H1 (cell line): Measurements from ENCODE around the gene ZNF462.

Experiments
- ASH2L ChIP-seq: fragments of 200-600, 300-600 bp; sonication (generic); IDR thresholded peaks from one replicate; pipeline ENCODE4 v1.7.1; 2017; ENCODE audit warnings: low read length
- ATF2 ChIP-seq: IDR thresholded peaks from 2 replicates; pipeline ENCODE4 v1.6.1; 2012; ENCODE audit warnings: low read length, inconsistent platforms
- CHD1 ChIP-seq: IDR thresholded peaks from 2 replicates; pipeline ENCODE4 v1.6.1; 2012; ENCODE audit warnings: low read depth, low read length, improper control_type of control experiment
- EZH2 ChIP-seq: fragments of 200-600 bp; sonication (generic); IDR thresholded peaks from 2 replicates; pipeline ENCODE4 v1.7.1; 2012; ENCODE audit warnings: low read depth, mild to moderate bottlenecking, moderate library complexity, low read length, inconsistent platforms; ENCODE audit not compliant: severe bottlenecking
- HDAC6 ChIP-seq: IDR thresholded peaks from one replicate; pipeline ENCODE4 v1.7.1; 2012; ENCODE audit warnings: low read depth, mild to moderate bottlenecking, inconsistent platforms, low read length, moderate library complexity
- JUND ChIP-seq: IDR thresholded peaks from 2 replicates; pipeline ENCODE4 v1.6.1; 2011; ENCODE audit warnings: mild to moderate bottlenecking, improper control_type of control experiment, low read length
- KDM4A ChIP-seq: IDR thresholded peaks from one replicate; pipeline ENCODE4 v1.7.1; 2012; ENCODE audit warnings: low read depth, mild to moderate bottlenecking, moderate library complexity, low read length, inconsistent platforms; ENCODE audit not compliant: severe bottlenecking
- POLR2A ChIP-seq, 2 experiments: IDR thresholded peaks; 1 replicate in 1 of 2; 2 replicates in 1 of 2; pipeline ENCODE4 v1.6.1; 2011; ENCODE audit warnings: low read depth in 2 of 2, low read length in 2 of 2, mild to moderate bottlenecking in 2 of 2; ENCODE audit errors: control extremely low read depth in 1 of 2
- POLR2AphosphoS5 ChIP-seq: IDR thresholded peaks from 2 replicates; pipeline ENCODE4 v1.6.1; 2011; ENCODE audit warnings: low read depth, low read length
- RXRA ChIP-seq: IDR thresholded peaks from 2 replicates; pipeline ENCODE4 v1.6.1; 2011; ENCODE audit warnings: low read depth, mild to moderate bottlenecking, low read length, moderate library complexity; ENCODE audit not compliant: insufficient read depth
- SIRT6 ChIP-seq: IDR thresholded peaks from one replicate; pipeline ENCODE4 v1.7.1; 2012; ENCODE audit warnings: low read length, inconsistent platforms
- YY1 ChIP-seq: IDR thresholded peaks from 2 replicates; pipeline ENCODE4 v1.6.1; 2011; ENCODE audit warnings: low read depth, mild to moderate bottlenecking, low read length
- TF ChIP-seq, protein P1 (sequence below), 3 experiments: IDR thresholded peaks; 1 replicate in 2 of 3; 2 replicates in 1 of 3; pipeline versions ENCODE4 v1.5.1 to v1.6.1; 2011; ENCODE audit warnings: low read length in 3 of 3, mild to moderate bottlenecking in 3 of 3, inconsistent platforms in 2 of 3, low read depth in 1 of 3, moderate library complexity in 1 of 3; ENCODE audit not compliant: insufficient read depth in 1 of 3; ENCODE audit errors: control extremely low read depth in 1 of 3

DNA sequence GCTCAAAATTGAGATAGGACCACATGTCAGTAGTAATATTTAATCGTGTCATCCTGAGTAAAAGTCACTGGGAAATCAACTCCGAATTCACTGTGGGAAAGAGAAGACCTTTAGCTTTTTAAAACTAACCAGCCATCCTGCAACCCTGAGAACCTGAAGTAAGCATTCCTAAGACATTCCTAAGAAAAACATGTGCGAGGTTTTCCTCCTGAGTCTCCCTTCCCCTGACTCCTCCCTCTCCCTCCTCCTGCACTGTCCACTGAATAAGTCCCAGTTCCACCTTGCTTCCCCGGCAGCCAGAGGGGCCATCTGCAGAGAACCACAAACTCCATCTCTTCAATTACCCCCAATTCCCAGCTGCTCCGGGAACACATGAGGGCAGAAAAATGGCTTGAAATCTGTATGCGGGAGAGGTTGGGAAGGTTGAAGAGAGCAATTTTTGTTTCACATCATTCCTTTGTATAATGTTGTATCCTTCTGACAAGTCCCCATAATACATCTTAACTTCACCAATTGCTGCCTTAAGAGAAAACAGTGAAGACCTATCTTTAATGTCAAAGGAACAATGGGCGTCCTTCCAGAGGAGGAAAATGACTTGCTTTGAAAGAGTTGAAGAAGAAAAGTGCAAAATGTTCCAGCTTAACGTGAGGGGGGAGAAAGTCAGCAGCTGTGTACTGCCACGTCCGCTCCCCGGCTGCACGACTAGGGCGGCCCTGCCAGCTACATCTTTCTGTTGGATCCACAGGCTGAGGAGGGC is 186.3 kb downstream of the ZNF462 start:
- TF ChIP-seq, protein P1, sequence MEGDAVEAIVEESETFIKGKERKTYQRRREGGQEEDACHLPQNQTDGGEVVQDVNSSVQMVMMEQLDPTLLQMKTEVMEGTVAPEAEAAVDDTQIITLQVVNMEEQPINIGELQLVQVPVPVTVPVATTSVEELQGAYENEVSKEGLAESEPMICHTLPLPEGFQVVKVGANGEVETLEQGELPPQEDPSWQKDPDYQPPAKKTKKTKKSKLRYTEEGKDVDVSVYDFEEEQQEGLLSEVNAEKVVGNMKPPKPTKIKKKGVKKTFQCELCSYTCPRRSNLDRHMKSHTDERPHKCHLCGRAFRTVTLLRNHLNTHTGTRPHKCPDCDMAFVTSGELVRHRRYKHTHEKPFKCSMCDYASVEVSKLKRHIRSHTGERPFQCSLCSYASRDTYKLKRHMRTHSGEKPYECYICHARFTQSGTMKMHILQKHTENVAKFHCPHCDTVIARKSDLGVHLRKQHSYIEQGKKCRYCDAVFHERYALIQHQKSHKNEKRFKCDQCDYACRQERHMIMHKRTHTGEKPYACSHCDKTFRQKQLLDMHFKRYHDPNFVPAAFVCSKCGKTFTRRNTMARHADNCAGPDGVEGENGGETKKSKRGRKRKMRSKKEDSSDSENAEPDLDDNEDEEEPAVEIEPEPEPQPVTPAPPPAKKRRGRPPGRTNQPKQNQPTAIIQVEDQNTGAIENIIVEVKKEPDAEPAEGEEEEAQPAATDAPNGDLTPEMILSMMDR (IDR thresholded peaks at IDR 0.05; ENCODE audit: control extremely low read depth in 1 of 3, insufficient read depth in 1 of 3, low read depth in 1 of 3, low read length in 3 of 3) = no peak
- TF ChIP-seq ASH2L (no peak), JUND (no peak), RXRA (no peak), CHD1 (no peak), SIRT6 (no peak), YY1 (no peak), KDM4A (no peak), POLR2A (IDR thresholded peaks at IDR 0.05; ENCODE audit: control extremely low read depth in 1 of 2, low read depth in 2 of 2, low read length in 2 of 2) (no peak), POLR2AphosphoS5 (no peak), ATF2 (no peak), HDAC6 (no peak), EZH2 (no peak)
